ENCODE data around the gene SLC8B1. TPM values are rescaled to one million over a fixed set of nuclear protein-coding genes. Genes with fewer than 3 reads are reported as not detected.

The SLC8B1 gene
- total RNA-seq, 1 experiment from 2014 or later, result 34.1 TPM

Small RNAs within 50 kb of the gene (microRNA-seq; reads per million reads assigned to microRNA genes)
- not detected for gene MIR6762 (ENCODE audit: unreplicated experiment)

Other genes with a start within 250 kb of the SLC8B1 start
- gene RASAL1, start 199.3 kb downstream of the SLC8B1 start, total RNA-seq (2014; rRNA removed), result 0.66 and 0.69 TPM in 2 replicates
- gene CFAP73, start 185.4 kb downstream of the SLC8B1 start, total RNA-seq (2014; rRNA removed), result not detected in 2 replicates
- gene DDX54, start 149.6 kb downstream of the SLC8B1 start, total RNA-seq (2014; rRNA removed), result 158 and 309 TPM in 2 replicates
- 66.8 and 71.6 TPM in 2 replicates for gene RITA1, start 149.4 kb downstream of the SLC8B1 start, total RNA-seq (2014; rRNA removed)
- 19.0 and 29.3 TPM in 2 replicates for gene TPCN1, start 113.6 kb downstream of the SLC8B1 start, total RNA-seq (2014; rRNA removed)
- gene PLBD2, start 23.5 kb upstream of the SLC8B1 start, total RNA-seq (2014; rRNA removed), result 18.8 and 38.1 TPM in 2 replicates
- not detected in 2 replicates for gene SDS, start 68.8 kb upstream of the SLC8B1 start, total RNA-seq (2014; rRNA removed)
- 14.0 and 19.9 TPM in 2 replicates for gene SDSL, start 87.3 kb upstream of the SLC8B1 start, total RNA-seq (2014; rRNA removed)
- gene LHX5, start 136.8 kb upstream of the SLC8B1 start, total RNA-seq (2014; rRNA removed), result 0.23 and 0.26 TPM in 2 replicates